OCI-M2 (cell line): ENCODE measurements around the gene EIF4E1B.

Experiments used
- DNase-seq: peaks from one replicate; lab custom pipeline; 2025; ENCODE audit not compliant: unreplicated experiment; lab: John Stamatoyannopoulos, UW

Gene EIF4E1B

GRCh38 chr5:176625966-176626875 is 4.3 kb upstream of the EIF4E1B start:
- DNase-seq = no peak

- DNase-seq = no peak
Observed at GRCh38 chr5:176626876-176627236, 3.6 kb upstream of the EIF4E1B start.

GRCh38 chr5:176627582-176627981 is 2.9 kb upstream of the EIF4E1B start:
- DNase-seq = no peak

- no peak for DNase-seq
Observed at GRCh38 chr5:176628406-176629228, 1.9 kb upstream of the EIF4E1B start.

- DNase-seq = no peak
Observed at GRCh38 chr5:176629317-176629852, 1.1 kb upstream of the EIF4E1B start.

GRCh38 chr5:176630681-176631222 is 277 bp downstream of the EIF4E1B start:
- DNase-seq = no peak

- no peak for DNase-seq
Observed at GRCh38 chr5:176631383-176632200, 1.1 kb downstream of the EIF4E1B start.

- DNase-seq = no peak
Observed at GRCh38 chr5:176632745-176633144, 2.3 kb downstream of the EIF4E1B start.

- DNase-seq = no peak
Observed at GRCh38 chr5:176633598-176633997, 3.1 kb downstream of the EIF4E1B start.

GRCh38 chr5:176636426-176636825 is 6.0 kb downstream of the EIF4E1B start:
- DNase-seq = no peak

GRCh38 chr5:176637556-176637955 is 7.1 kb downstream of the EIF4E1B start:
- DNase-seq = no peak

- no peak for DNase-seq
Observed at GRCh38 chr5:176638437-176638836, 8.0 kb downstream of the EIF4E1B start.

- no peak for DNase-seq
Observed at GRCh38 chr5:176639208-176639607, 8.7 kb downstream of the EIF4E1B start.

GRCh38 chr5:176639981-176640380 is 9.5 kb downstream of the EIF4E1B start:
- DNase-seq = no peak

- no peak for DNase-seq
Observed at GRCh38 chr5:176640616-176641015, 10.1 kb downstream of the EIF4E1B start.

- no peak for DNase-seq
Observed at GRCh38 chr5:176642675-176643490, 12.4 kb downstream of the EIF4E1B start.

- no peak for DNase-seq
Observed at GRCh38 chr5:176643491-176644219, 13.2 kb downstream of the EIF4E1B start.

- no peak for DNase-seq
Observed at GRCh38 chr5:176644294-176644693, 13.8 kb downstream of the EIF4E1B start.
